Measurements from ENCODE around the gene MMRN2. TPM values are rescaled to one million over a fixed set of nuclear protein-coding genes. Genes with fewer than 3 reads are reported as not detected.
"Not testable (repeated sequence)": the region's sequence is repeated elsewhere in the genome, so short reads cannot be mapped to it uniquely, and the experiment has no call there.

Gene MMRN2
- total RNA-seq, 1 experiment from 2014 or later = 0.64 TPM

GRCh38 chr10:86992929-86993328 is 35.5 kb upstream of the MMRN2 start:
- POLR2A ChIA-PET = no interaction called here
- Histone ChIP-seq H3K4me3 (ENCODE audit: low read depth, low read length) (no peak overlapping the region), H3K36me3 (ENCODE audit: control insufficient read depth, insufficient read depth, low read length) (no peaks in the 10 kb centered on the region), H3K27me3 (replicated peaks; ENCODE audit: control insufficient read depth, insufficient read depth, low read length) (no peaks in the 10 kb centered on the region), H3K4me1 (no peaks in the 10 kb centered on the region), H3K9me3 (no peaks in the 10 kb centered on the region)
- H3K4me3 Mint-ChIP-seq (ENCODE audit: unreplicated experiment) = no peak overlapping the region
- H3K27me3 Mint-ChIP-seq (ENCODE audit: insufficient read depth, unreplicated experiment) = no peaks in the 10 kb centered on the region
- H3K4me1 Mint-ChIP-seq (ENCODE audit: low read depth, unreplicated experiment) = no peaks in the 10 kb centered on the region
- H3K27ac Mint-ChIP-seq (ENCODE audit: unreplicated experiment) = no peak overlapping the region
- no peak for DNase-seq
- TF ChIP-seq CTCF (IDR thresholded peaks at IDR 0.05; ENCODE audit: insufficient read depth in 1 of 2, low read depth in 1 of 2, low read length in 1 of 2, severe bottlenecking in 1 of 2, unreplicated experiment in 1 of 2) = no peak
- no peaks in the 10 kb centered on the region for H3K36me3 Mint-ChIP-seq (ENCODE audit: insufficient read depth, unreplicated experiment)
- no peaks in the 10 kb centered on the region for H3K9me3 Mint-ChIP-seq (ENCODE audit: unreplicated experiment)
- CTCF ChIA-PET = no interaction called here
- no TSS peak for BruUV-seq (replicated peaks)
- intact Hi-C loops (cut with micrococcal nuclease; ENCODE audit: unreplicated experiment) = no loop called here

GRCh38 chr10:86992456-86992855 is 35.0 kb upstream of the MMRN2 start:
- intact Hi-C loops (cut with micrococcal nuclease; ENCODE audit: unreplicated experiment) = no loop called here
- DNase-seq = no peak
- Mint-ChIP-seq H3K4me1 (ENCODE audit: low read depth, unreplicated experiment) (no peaks in the 10 kb centered on the region), H3K36me3 (ENCODE audit: insufficient read depth, unreplicated experiment) (no peaks in the 10 kb centered on the region), H3K27ac (ENCODE audit: unreplicated experiment) (no peak overlapping the region), H3K9me3 (ENCODE audit: unreplicated experiment) (no peaks in the 10 kb centered on the region), H3K27me3 (ENCODE audit: insufficient read depth, unreplicated experiment) (no peaks in the 10 kb centered on the region), H3K4me3 (ENCODE audit: unreplicated experiment) (no peak overlapping the region)
- Histone ChIP-seq H3K36me3 (ENCODE audit: control insufficient read depth, insufficient read depth, low read length) (no peaks in the 10 kb centered on the region), H3K27me3 (replicated peaks; ENCODE audit: control insufficient read depth, insufficient read depth, low read length) (no peaks in the 10 kb centered on the region), H3K4me1 (no peaks in the 10 kb centered on the region), H3K9me3 (no peaks in the 10 kb centered on the region), H3K4me3 (ENCODE audit: low read depth, low read length) (no peak overlapping the region)
- BruUV-seq (replicated peaks) = no TSS peak
- TF ChIP-seq CTCF (IDR thresholded peaks at IDR 0.05; ENCODE audit: insufficient read depth in 1 of 2, low read depth in 1 of 2, low read length in 1 of 2, severe bottlenecking in 1 of 2, unreplicated experiment in 1 of 2) = no peak
- POLR2A ChIA-PET = no interaction called here
- CTCF ChIA-PET = no interaction called here

GRCh38 chr10:86991362-86991761 is 33.9 kb upstream of the MMRN2 start:
- H3K27me3 Mint-ChIP-seq (ENCODE audit: insufficient read depth, unreplicated experiment); CTCF ChIA-PET; H3K4me1 Mint-ChIP-seq (ENCODE audit: low read depth, unreplicated experiment); H3K36me3 ChIP-seq (ENCODE audit: control insufficient read depth, insufficient read depth, low read length); BruUV-seq (replicated peaks); H3K36me3 Mint-ChIP-seq (ENCODE audit: insufficient read depth, unreplicated experiment); POLR2A ChIA-PET; intact Hi-C loops (cut with micrococcal nuclease; ENCODE audit: unreplicated experiment); H3K9me3 ChIP-seq; H3K27me3 ChIP-seq (replicated peaks; ENCODE audit: control insufficient read depth, insufficient read depth, low read length); H3K4me1 ChIP-seq; H3K27ac Mint-ChIP-seq (ENCODE audit: unreplicated experiment); H3K9me3 Mint-ChIP-seq (ENCODE audit: unreplicated experiment); DNase-seq; H3K4me3 ChIP-seq (ENCODE audit: low read depth, low read length); H3K4me3 Mint-ChIP-seq (ENCODE audit: unreplicated experiment): not testable (repeated sequence)

- Mint-ChIP-seq H3K36me3 (ENCODE audit: insufficient read depth, unreplicated experiment) (no peaks in the 10 kb centered on the region), H3K4me1 (ENCODE audit: low read depth, unreplicated experiment) (no peaks in the 10 kb centered on the region), H3K9me3 (ENCODE audit: unreplicated experiment) (no peaks in the 10 kb centered on the region), H3K4me3 (ENCODE audit: unreplicated experiment) (no peak overlapping the region), H3K27ac (ENCODE audit: unreplicated experiment) (no peak overlapping the region), H3K27me3 (ENCODE audit: insufficient read depth, unreplicated experiment) (no peaks in the 10 kb centered on the region)
- H3K9me3 ChIP-seq = no peaks in the 10 kb centered on the region
- CTCF ChIA-PET = no interaction called here
- no peaks in the 10 kb centered on the region for H3K4me1 ChIP-seq
- BruUV-seq (replicated peaks) = no TSS peak
- intact Hi-C loops (cut with micrococcal nuclease; ENCODE audit: unreplicated experiment) = no loop called here
- no peak overlapping the region for H3K4me3 ChIP-seq (ENCODE audit: low read depth, low read length)
- TF ChIP-seq CTCF (IDR thresholded peaks at IDR 0.05; ENCODE audit: insufficient read depth in 1 of 2, low read depth in 1 of 2, low read length in 1 of 2, severe bottlenecking in 1 of 2, unreplicated experiment in 1 of 2) = no peak
- H3K36me3 ChIP-seq (ENCODE audit: control insufficient read depth, insufficient read depth, low read length) = no peaks in the 10 kb centered on the region
- POLR2A ChIA-PET = no interaction called here
- DNase-seq = no peak
- H3K27me3 ChIP-seq (replicated peaks; ENCODE audit: control insufficient read depth, insufficient read depth, low read length) = no peaks in the 10 kb centered on the region
These were observed 31.1 kb upstream of the MMRN2 start for GRCh38 chr10:86988520-86988919.

- H3K27me3 ChIP-seq (replicated peaks; ENCODE audit: control insufficient read depth, insufficient read depth, low read length); H3K27me3 Mint-ChIP-seq (ENCODE audit: insufficient read depth, unreplicated experiment); H3K36me3 Mint-ChIP-seq (ENCODE audit: insufficient read depth, unreplicated experiment); H3K4me1 Mint-ChIP-seq (ENCODE audit: low read depth, unreplicated experiment); H3K4me3 Mint-ChIP-seq (ENCODE audit: unreplicated experiment); H3K4me1 ChIP-seq; POLR2A ChIA-PET; BruUV-seq (replicated peaks); H3K9me3 Mint-ChIP-seq (ENCODE audit: unreplicated experiment); H3K36me3 ChIP-seq (ENCODE audit: control insufficient read depth, insufficient read depth, low read length); H3K4me3 ChIP-seq (ENCODE audit: low read depth, low read length); CTCF ChIA-PET; H3K27ac Mint-ChIP-seq (ENCODE audit: unreplicated experiment); intact Hi-C loops (cut with micrococcal nuclease; ENCODE audit: unreplicated experiment); DNase-seq; H3K9me3 ChIP-seq: not testable (repeated sequence)
These were observed 27.1 kb upstream of the MMRN2 start for GRCh38 chr10:86984498-86984897.
